ENCODE results near the gene ZYX. TPM values are rescaled to one million over a fixed set of nuclear protein-coding genes. Genes with fewer than 3 reads are reported as not detected.

ZYX gene
- polyA plus RNA-seq, 1 donor (not counting 4 experiments of a cell fraction or from before 2014, with no cell fraction given): 17.6 TPM

- FAIRE-seq (no peak), DNase-seq (ENCODE audit: low read depth, low spot score) (no peak)
- Histone ChIP-seq H3K4me2 (ENCODE audit: control insufficient read depth, extremely low read depth, insufficient read depth, low read depth, low read length) (no peak overlapping the region), H4K20me1 (ENCODE audit: control insufficient read depth, extremely low read depth, insufficient read depth, low read length) (no peaks in the 10 kb centered on the region), H3K9me1 (ENCODE audit: control insufficient read depth, extremely low read depth, insufficient read depth, low read length) (no peaks in the 10 kb centered on the region), H3K27ac (ENCODE audit: control insufficient read depth, insufficient read depth, low read length) (no peak overlapping the region), H3K27me3 (ENCODE audit: control insufficient read depth, extremely low read depth, insufficient read depth, low read length) (peaks cover 38% of the 10 kb centered on the region), H3K9me3 (ENCODE audit: control insufficient read depth, low read depth, low read length) (no peaks in the 10 kb centered on the region), H3K79me2 (ENCODE audit: control insufficient read depth, insufficient read depth, low read length) (no peaks in the 10 kb centered on the region), H2AFZ (ENCODE audit: control insufficient read depth, low read length) (no peak overlapping the region), H3K4me3 (ENCODE audit: control insufficient read depth in 2 of 3, extremely low read depth in 1 of 3, insufficient read depth in 2 of 3, low read depth in 1 of 3, low read length in 3 of 3) (no peak overlapping the region), H3K9ac (ENCODE audit: control insufficient read depth, extremely low read depth, insufficient read depth, low read length) (no peak overlapping the region), H3K36me3 (ENCODE audit: control insufficient read depth in 2 of 2, extremely low read depth in 1 of 2, insufficient read depth in 2 of 2, low read length in 2 of 2) (no peaks in the 10 kb centered on the region), H3K4me1 (ENCODE audit: control insufficient read depth, extremely low read depth, insufficient read depth, low read length) (no peaks in the 10 kb centered on the region)
- TF ChIP-seq, protein P1, sequence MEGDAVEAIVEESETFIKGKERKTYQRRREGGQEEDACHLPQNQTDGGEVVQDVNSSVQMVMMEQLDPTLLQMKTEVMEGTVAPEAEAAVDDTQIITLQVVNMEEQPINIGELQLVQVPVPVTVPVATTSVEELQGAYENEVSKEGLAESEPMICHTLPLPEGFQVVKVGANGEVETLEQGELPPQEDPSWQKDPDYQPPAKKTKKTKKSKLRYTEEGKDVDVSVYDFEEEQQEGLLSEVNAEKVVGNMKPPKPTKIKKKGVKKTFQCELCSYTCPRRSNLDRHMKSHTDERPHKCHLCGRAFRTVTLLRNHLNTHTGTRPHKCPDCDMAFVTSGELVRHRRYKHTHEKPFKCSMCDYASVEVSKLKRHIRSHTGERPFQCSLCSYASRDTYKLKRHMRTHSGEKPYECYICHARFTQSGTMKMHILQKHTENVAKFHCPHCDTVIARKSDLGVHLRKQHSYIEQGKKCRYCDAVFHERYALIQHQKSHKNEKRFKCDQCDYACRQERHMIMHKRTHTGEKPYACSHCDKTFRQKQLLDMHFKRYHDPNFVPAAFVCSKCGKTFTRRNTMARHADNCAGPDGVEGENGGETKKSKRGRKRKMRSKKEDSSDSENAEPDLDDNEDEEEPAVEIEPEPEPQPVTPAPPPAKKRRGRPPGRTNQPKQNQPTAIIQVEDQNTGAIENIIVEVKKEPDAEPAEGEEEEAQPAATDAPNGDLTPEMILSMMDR (optimal IDR thresholded peaks at IDR 0.05 in 1 of 3, IDR thresholded peaks at IDR 0.05 in 1 of 3, conservative IDR thresholded peaks at IDR 0.05 in 1 of 3; ENCODE audit: extremely low read depth in 1 of 3, insufficient read depth in 2 of 3, low read length in 3 of 3): no peak
- no peak for TF ChIP-seq EZH2 (IDR thresholded peaks at IDR 0.05; ENCODE audit: low read length)
- dilution Hi-C loops (cut with MboI; ENCODE audit: extremely low pct_ligation_motif_present, low sequenced_read_pairs): no loop called here
Measured at GRCh38 chr7:143356414-143357050, 24.6 kb upstream of the ZYX start.

DNA sequence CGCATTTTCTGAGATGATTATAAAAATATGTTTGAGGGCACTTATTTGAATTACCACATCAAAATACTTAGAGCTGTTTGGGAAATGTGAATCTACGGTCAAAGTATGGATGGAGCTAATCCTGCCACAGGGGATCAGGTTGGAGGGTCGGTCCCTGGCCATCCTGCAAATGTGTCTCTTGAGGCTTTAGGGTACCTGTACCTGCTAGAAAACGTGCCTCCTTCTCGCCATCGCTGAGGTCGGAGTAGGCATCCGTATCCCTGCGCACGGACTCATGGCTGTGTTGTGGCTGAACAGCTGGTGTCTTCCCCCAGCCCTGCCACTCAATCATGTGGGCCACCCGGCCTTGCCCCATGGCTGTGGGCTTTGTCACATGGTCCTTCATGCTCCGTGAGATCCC is 22.5 kb upstream of the ZYX start:
- no peaks in the 10 kb centered on the region for H4K20me1 ChIP-seq (ENCODE audit: control insufficient read depth, extremely low read depth, insufficient read depth, low read length)
- DNase-seq (ENCODE audit: low read depth, low spot score) (no peak), FAIRE-seq (no peak)
- peaks cover 57% of the 10 kb centered on the region for H3K27me3 ChIP-seq (ENCODE audit: control insufficient read depth, extremely low read depth, insufficient read depth, low read length)
- no peak overlapping the region for H3K9ac ChIP-seq (ENCODE audit: control insufficient read depth, extremely low read depth, insufficient read depth, low read length)
- TF ChIP-seq EZH2 (IDR thresholded peaks at IDR 0.05; ENCODE audit: low read length): no peak
- TF ChIP-seq, protein P1 (optimal IDR thresholded peaks at IDR 0.05 in 1 of 3, IDR thresholded peaks at IDR 0.05 in 1 of 3, conservative IDR thresholded peaks at IDR 0.05 in 1 of 3; ENCODE audit: extremely low read depth in 1 of 3, insufficient read depth in 2 of 3, low read length in 3 of 3): no peak
- no peaks in the 10 kb centered on the region for H3K9me3 ChIP-seq (ENCODE audit: control insufficient read depth, low read depth, low read length)
- H3K4me1 ChIP-seq (ENCODE audit: control insufficient read depth, extremely low read depth, insufficient read depth, low read length): no peaks in the 10 kb centered on the region
- H3K27ac ChIP-seq (ENCODE audit: control insufficient read depth, insufficient read depth, low read length): no peak overlapping the region
- dilution Hi-C loops (cut with MboI; ENCODE audit: extremely low pct_ligation_motif_present, low sequenced_read_pairs): no loop called here
- no peaks in the 10 kb centered on the region for H3K9me1 ChIP-seq (ENCODE audit: control insufficient read depth, extremely low read depth, insufficient read depth, low read length)
- no peak overlapping the region for H3K4me3 ChIP-seq (ENCODE audit: control insufficient read depth in 2 of 3, extremely low read depth in 1 of 3, insufficient read depth in 2 of 3, low read depth in 1 of 3, low read length in 3 of 3)
- H3K4me2 ChIP-seq (ENCODE audit: control insufficient read depth, extremely low read depth, insufficient read depth, low read depth, low read length): no peak overlapping the region
- H2AFZ ChIP-seq (ENCODE audit: control insufficient read depth, low read length): no peak overlapping the region
- no peaks in the 10 kb centered on the region for H3K79me2 ChIP-seq (ENCODE audit: control insufficient read depth, insufficient read depth, low read length)
- no peaks in the 10 kb centered on the region for H3K36me3 ChIP-seq (ENCODE audit: control insufficient read depth in 2 of 2, extremely low read depth in 1 of 2, insufficient read depth in 2 of 2, low read length in 2 of 2)
